Epithelial cell of proximal tubule (primary cell): Measurements from ENCODE around the gene TIMM8B. TPM values are rescaled to one million over a fixed set of nuclear protein-coding genes. Genes with fewer than 3 reads are reported as not detected.

Experiments
- DNase-seq: peaks from one replicate; pipeline ENCODE4 v3.0.0-alpha.2; 2011; ENCODE audit warnings: low read depth
- H3K4me3 ChIP-seq: 2 replicates; pipeline ENCODE4 v1.5.1; 2011; ENCODE audit warnings: low read depth, mild to moderate bottlenecking, low read length
- total RNA-seq: library from RNA; depleted of rRNA; stranded (reverse); fragments of >200 nt; gene quantifications from 2 replicates; pipeline ENCODE4 v1.2.3, GENCODE V29; 2015
- TF ChIP-seq, protein P1 (sequence below): conservative IDR thresholded peaks from 2 replicates; pipeline ENCODE4 v1.5.1; 2012; ENCODE audit warnings: low read depth, mild to moderate bottlenecking, low read length

The TIMM8B gene
- total RNA-seq, 1 donor from 2014 or later, result 38.1 TPM

DNA sequence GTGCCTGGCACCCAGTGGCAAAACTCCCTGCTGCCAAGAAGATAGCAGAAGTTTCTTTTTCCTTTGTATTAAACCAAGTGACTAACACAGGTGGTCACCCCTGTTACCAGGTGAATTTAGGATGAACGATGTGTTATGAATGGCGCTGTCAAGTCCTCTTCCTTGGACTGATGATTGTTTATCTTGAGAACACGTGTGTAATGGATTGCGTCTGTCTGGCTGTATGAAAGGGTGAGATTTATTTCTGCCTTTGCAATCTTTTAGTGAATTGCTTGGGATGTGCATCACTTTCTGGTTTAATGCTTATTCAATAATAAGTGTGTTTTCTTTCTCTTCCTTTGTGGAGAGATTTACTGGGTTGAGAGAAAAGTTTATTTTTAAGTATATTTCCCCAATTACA, 36.6 kb upstream of the TIMM8B start:
- H3K4me3 ChIP-seq, result no peak overlapping the region
- DNase-seq, result no peak
- TF ChIP-seq, protein P1, sequence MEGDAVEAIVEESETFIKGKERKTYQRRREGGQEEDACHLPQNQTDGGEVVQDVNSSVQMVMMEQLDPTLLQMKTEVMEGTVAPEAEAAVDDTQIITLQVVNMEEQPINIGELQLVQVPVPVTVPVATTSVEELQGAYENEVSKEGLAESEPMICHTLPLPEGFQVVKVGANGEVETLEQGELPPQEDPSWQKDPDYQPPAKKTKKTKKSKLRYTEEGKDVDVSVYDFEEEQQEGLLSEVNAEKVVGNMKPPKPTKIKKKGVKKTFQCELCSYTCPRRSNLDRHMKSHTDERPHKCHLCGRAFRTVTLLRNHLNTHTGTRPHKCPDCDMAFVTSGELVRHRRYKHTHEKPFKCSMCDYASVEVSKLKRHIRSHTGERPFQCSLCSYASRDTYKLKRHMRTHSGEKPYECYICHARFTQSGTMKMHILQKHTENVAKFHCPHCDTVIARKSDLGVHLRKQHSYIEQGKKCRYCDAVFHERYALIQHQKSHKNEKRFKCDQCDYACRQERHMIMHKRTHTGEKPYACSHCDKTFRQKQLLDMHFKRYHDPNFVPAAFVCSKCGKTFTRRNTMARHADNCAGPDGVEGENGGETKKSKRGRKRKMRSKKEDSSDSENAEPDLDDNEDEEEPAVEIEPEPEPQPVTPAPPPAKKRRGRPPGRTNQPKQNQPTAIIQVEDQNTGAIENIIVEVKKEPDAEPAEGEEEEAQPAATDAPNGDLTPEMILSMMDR, result no peak

GRCh38 chr11:112121981-112122615, 35.5 kb upstream of the TIMM8B start:
- DNase-seq, result no peak
- no peak overlapping the region for H3K4me3 ChIP-seq
- TF ChIP-seq, protein P1, result no peak

DNA sequence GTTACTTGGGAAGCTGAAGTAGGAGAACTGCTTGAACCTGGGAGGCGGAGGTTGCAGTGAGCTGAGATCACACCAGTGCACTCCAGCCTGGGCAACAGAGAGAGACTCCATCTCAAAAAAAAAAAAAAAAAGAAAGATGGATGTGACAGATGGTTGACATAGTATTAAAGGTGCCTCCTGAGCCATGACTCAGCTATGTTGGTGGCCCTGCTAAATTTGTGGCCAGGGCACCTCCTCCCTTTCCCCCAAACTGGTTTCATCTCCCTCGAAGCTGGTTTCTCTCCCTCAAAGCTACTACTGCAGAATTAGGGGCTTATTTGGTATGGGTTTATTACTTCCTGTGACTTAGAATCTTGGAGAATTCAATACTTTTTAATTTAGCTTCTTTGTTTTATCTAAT, 31.6 kb upstream of the TIMM8B start:
- H3K4me3 ChIP-seq, result no peak overlapping the region
- DNase-seq, result no peak
- TF ChIP-seq, protein P1, result no peak

GRCh38 chr11:112115386-112115785, 28.8 kb upstream of the TIMM8B start:
- DNase-seq, result no peak
- TF ChIP-seq, protein P1, result no peak
- H3K4me3 ChIP-seq, result no peak overlapping the region

GRCh38 chr11:112114460-112114859, 27.9 kb upstream of the TIMM8B start:
- TF ChIP-seq, protein P1, result no peak
- H3K4me3 ChIP-seq, result no peak overlapping the region
- DNase-seq, result no peak

DNA sequence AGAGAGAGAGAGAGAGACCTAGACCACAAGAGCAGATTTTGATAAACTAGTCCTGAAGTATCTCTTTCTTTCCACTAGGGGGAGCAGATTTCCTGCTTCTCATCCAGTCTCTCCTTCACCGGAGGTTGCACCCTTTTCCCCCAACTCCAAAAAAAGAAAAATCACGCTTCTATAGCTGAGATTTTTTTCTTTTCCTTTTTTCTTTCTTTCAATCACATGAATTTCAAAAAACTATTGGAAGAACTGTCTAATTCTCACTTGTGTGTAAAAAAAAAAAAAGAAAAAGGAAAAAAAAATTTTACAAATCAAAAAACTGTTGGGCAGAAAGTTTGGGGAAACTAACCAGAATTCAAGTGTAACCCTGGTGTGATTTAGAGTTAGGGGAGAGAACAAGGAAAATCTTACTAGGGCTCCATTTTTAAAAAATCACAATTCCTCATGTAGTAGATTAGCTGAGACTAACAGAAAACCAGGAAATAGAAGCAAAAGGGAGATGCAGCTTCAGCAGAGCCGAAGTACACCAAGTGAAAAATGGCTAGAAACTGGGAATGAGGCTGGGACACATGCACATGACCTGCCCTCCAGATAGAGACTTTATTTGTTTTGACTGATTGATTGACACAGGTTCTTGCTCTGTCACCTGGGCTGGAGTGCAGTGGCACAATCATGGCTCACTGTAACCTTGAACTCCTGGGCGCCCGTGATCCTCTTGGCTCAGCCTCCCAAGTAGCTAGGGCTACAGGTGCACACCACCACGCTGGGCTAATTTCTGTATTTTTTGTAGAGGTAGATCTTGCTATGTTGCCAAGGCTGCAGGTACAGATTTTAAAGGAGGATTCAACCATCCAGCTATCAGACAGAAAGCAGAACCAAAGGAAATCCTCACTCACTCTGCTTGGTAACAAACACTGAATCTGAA, 27.2 kb upstream of the TIMM8B start:
- no peak for DNase-seq
- H3K4me3 ChIP-seq, result no peak overlapping the region
- TF ChIP-seq, protein P1, result peak; percentile 79
